ENCODE measurements around the gene MTCL1. TPM values are rescaled to one million over a fixed set of nuclear protein-coding genes. Genes with fewer than 3 reads are reported as not detected.

MTCL1 gene
- total RNA-seq, 6 experiments from 2014 or later: 1.4 to 7.4 (median 3.6) TPM

- ATAC-seq: peak in 3 of 4 donors; percentile 25 to 47 (median 25)
- WGBS (ENCODE audit: insufficient coverage, low coverage, low lambda C conversion rate, missing lambda C conversion rate): 54% methylated on average over 17 of the region's 18 CpGs
- no peak for TF ChIP-seq CTCF (IDR thresholded peaks at IDR 0.05)
- TF ChIP-seq POLR2A (IDR thresholded peaks at IDR 0.05): no peak
Observed at GRCh38 chr18:8661754-8662559, 43.4 kb upstream of the MTCL1 start.

GRCh38 chr18:8662560-8663255 lies 42.6 kb upstream of the MTCL1 start:
- Histone ChIP-seq H3K9me3 (no peaks in the 10 kb centered on the region), H3K4me3 (no peak overlapping the region), H3K27ac (no peak overlapping the region), H3K27me3 (no peaks in the 10 kb centered on the region), H3K36me3 (no peaks in the 10 kb centered on the region), H3K4me1 (no peaks in the 10 kb centered on the region)
- TF ChIP-seq CTCF (IDR thresholded peaks at IDR 0.05): no peak
- TF ChIP-seq POLR2A (IDR thresholded peaks at IDR 0.05): no peak
- intact Hi-C loops (cut with DNase I): no loop called here
- 71% methylated on average over 8 of the region's 20 CpGs for WGBS (ENCODE audit: insufficient coverage, low coverage, low lambda C conversion rate, missing lambda C conversion rate)
- DNase-seq: no peak
- no peak for ATAC-seq

More at GRCh38 chr18:8661754-8662559, 43.4 kb upstream of the MTCL1 start:
- intact Hi-C loops (cut with DNase I): no loop called here
- Histone ChIP-seq H3K27ac (no peak overlapping the region), H3K9me3 (no peaks in the 10 kb centered on the region), H3K27me3 (no peaks in the 10 kb centered on the region), H3K4me3 (no peak overlapping the region), H3K4me1 (no peaks in the 10 kb centered on the region), H3K36me3 (no peaks in the 10 kb centered on the region)
- no peak for DNase-seq

- Histone ChIP-seq H3K4me1 (no peaks in the 10 kb centered on the region), H3K9me3 (no peaks in the 10 kb centered on the region), H3K27me3 (no peaks in the 10 kb centered on the region), H3K36me3 (no peaks in the 10 kb centered on the region), H3K4me3 (no peak overlapping the region), H3K27ac (no peak overlapping the region)
- no peak for DNase-seq
- TF ChIP-seq CTCF (IDR thresholded peaks at IDR 0.05) (no peak), POLR2A (IDR thresholded peaks at IDR 0.05) (no peak)
- WGBS (ENCODE audit: insufficient coverage, low coverage, low lambda C conversion rate, missing lambda C conversion rate): 80% methylated on average over 3 of the region's 3 CpGs
- ATAC-seq: no peak
- intact Hi-C loops (cut with DNase I): no loop called here
Observed at GRCh38 chr18:8667846-8668245, 37.5 kb upstream of the MTCL1 start.

GRCh38 chr18:8668381-8668780 lies 37.0 kb upstream of the MTCL1 start:
- no peak for ATAC-seq
- intact Hi-C loops (cut with DNase I): no loop called here
- H3K4me3 ChIP-seq: no peak overlapping the region

More at GRCh38 chr18:8668381-8668780, 37.0 kb upstream of the MTCL1 start:
- no peaks in the 10 kb centered on the region for H3K9me3 ChIP-seq
- DNase-seq: no peak
- TF ChIP-seq POLR2A (IDR thresholded peaks at IDR 0.05) (no peak), CTCF (IDR thresholded peaks at IDR 0.05) (no peak)
- no peaks in the 10 kb centered on the region for H3K4me1 ChIP-seq
- no peak overlapping the region for H3K27ac ChIP-seq
- H3K27me3 ChIP-seq: no peaks in the 10 kb centered on the region
- H3K36me3 ChIP-seq: no peaks in the 10 kb centered on the region

Data from right lobe of liver (tissue), 6 donors.